Activated B cell treated with CpG ODN at 0.5 μM for 24 hours (primary cell): ENCODE data around the gene FILIP1. TPM values are rescaled to one million over a fixed set of nuclear protein-coding genes. Genes with fewer than 3 reads are reported as not detected.

Experiments
- ATAC-seq: fragments of 200-7000 bp; cut with Tn5 transposase; one replicate; pipeline ENCODE4 v1.10.0; 2021; ENCODE audit warnings: low read depth, mild to moderate bottlenecking, moderate library complexity
- CTCF ChIA-PET: fragments of 350-600 bp; sonication (Branson Sonifier 250); formaldehyde crosslinking; loops from one replicate; lab custom pipeline; 2021; ENCODE audit warnings: antibody characterized with exemption; lab: Charles Lee
- POLR2A ChIA-PET: fragments of 350-600 bp; sonication (Branson Sonifier 250); formaldehyde crosslinking; loops from one replicate; lab custom pipeline; 2021; ENCODE audit warnings: antibody characterized with exemption; lab: Charles Lee
- DNase-seq: peaks from one replicate; pipeline ENCODE4 v3.0.0; 2022
- H3K27ac Mint-ChIP-seq: one replicate; pipeline ENCODE4 v1.8.0; 2020; ENCODE audit warnings: mixed read lengths
- H3K27me3 Mint-ChIP-seq: one replicate; pipeline ENCODE4 v1.8.0; 2021; ENCODE audit warnings: mixed read lengths
- H3K36me3 Mint-ChIP-seq: one replicate; pipeline ENCODE4 v1.8.0; 2021; ENCODE audit warnings: low read depth, mixed read lengths
- H3K4me1 Mint-ChIP-seq: one replicate; pipeline ENCODE4 v1.8.0; 2021; ENCODE audit warnings: mixed read lengths
- H3K4me3 Mint-ChIP-seq: one replicate; pipeline ENCODE4 v1.8.0; 2020; ENCODE audit warnings: mild to moderate bottlenecking, mixed read lengths
- H3K9me3 Mint-ChIP-seq: one replicate; pipeline ENCODE4 v1.8.0; 2020; ENCODE audit warnings: mixed read lengths
- CTCF ChIP-seq: fragments of 200-600 bp; IDR thresholded peaks from one replicate; pipeline ENCODE4 v1.8.0; 2022; ENCODE audit warnings: antibody characterized with exemption, mild to moderate bottlenecking
- intact Hi-C: fragments of 100-400 bp; cut with micrococcal nuclease; formaldehyde crosslinking; loops from one replicate; pipeline ENCODE4 v1.15.1; 2024
- total RNA-seq: library from RNA; stranded (reverse); gene quantifications from 2 replicates; pipeline ENCODE4 v1.2.3, GENCODE V29; 2022

FILIP1 gene
- total RNA-seq, 1 donor from 2014 or later: not detected

DNA sequence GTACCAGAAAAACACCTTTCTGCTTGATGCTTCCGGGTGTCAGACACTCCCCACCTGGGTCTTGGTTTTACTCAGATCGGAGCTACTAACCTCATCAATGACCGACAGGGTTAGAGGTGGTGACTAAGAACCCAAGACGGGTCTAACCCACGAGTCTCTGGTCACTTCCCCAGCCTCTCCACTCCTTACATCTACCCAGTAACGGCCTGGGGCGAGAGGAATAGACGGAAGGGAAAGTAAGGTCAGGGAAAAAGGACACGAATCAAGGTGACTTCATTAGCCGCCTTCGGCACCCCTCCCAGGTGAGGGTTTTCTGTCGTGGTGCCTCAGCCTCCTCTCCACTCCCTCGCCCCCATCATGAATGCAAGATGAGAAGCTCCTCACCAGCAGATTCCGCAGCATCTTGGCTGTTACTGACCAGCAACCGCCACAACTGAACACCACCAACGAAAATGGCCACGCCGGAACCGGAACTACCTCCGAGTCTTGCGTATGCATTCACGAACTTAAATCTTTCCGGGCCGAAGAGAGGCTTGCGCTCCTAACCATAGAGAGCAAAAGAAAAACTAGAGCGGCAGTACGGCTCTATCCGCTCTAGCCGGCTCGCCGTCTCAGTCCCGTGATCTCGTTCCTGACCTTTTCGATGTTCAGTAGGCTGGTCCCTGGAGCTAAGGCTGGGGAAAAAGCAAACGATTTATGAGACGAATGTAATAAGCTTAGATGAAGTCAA is 250.1 kb downstream of the FILIP1 start, which contains the start of gene COX7A2:
TSS of gene COX7A2 (minus strand) at position 469 of the 730 bp plus-strand sequence. CDS start at position 402, 67 bp downstream.
- ChIA-PET POLR2A (interaction anchor here (0.6 to 2.2 kb wide), 12 partner anchors 8 to 1723 kb away, joined by 3 to 36 read pairs (median 4); partner anchors contain the start of genes SENP6 and TMEM30A), CTCF (interaction anchor here (0.9 to 1.9 kb wide), 4 partner anchors 23 to 1504 kb away, joined by 3 to 7 read pairs (median 4); no protein-coding TSS in a partner anchor)
- Mint-ChIP-seq H3K27ac (peak within 1 kb of the TSS; percentile 95), H3K27me3 (peaks cover 13% of the 10 kb centered on the region), H3K36me3 (peaks cover 34% of the 10 kb centered on the region), H3K4me3 (peak within 1 kb of the TSS; percentile 94), H3K4me1 (peaks cover 21% of the 10 kb centered on the region), H3K9me3 (no peaks in the 10 kb centered on the region)
- TF ChIP-seq CTCF: no peak
- DNase-seq (peak; percentile 77), ATAC-seq (peak; percentile 97)
- intact Hi-C loops: loop anchor here (1.0 to 5.0 kb wide), 8 partner anchors 23 to 1933 kb away; partner anchors contain the start of genes EEF1A1, MTO1 and TMEM30A

Other genes starting within 250 kb of the FILIP1 start
- 259 and 301 TPM in 2 replicates for gene COX7A2, start 250.0 kb downstream of the FILIP1 start, total RNA-seq
- gene TMEM30A, start 209.0 kb downstream of the FILIP1 start, total RNA-seq: 36.8 and 38.7 TPM in 2 replicates
- gene SENP6, start 108.1 kb upstream of the FILIP1 start, total RNA-seq: 116 and 134 TPM in 2 replicates